ENCODE measurements around the gene TRIM10. TPM values are rescaled to one million over a fixed set of nuclear protein-coding genes. Genes with fewer than 3 reads are reported as not detected.
"Not testable (repeated sequence)": the region's sequence is repeated elsewhere in the genome, so short reads cannot be mapped to it uniquely, and the experiment has no call there.

Gene TRIM10
- polyA plus RNA-seq, 3 donors = not detected

- no peak overlapping the region for H3K4me3 ChIP-seq (replicated peaks in 1 of 3; ENCODE audit: low read depth in 2 of 3, low read length in 3 of 3)
- no peak overlapping the region for H2AFZ ChIP-seq (ENCODE audit: insufficient read depth, low read depth, low read length, poor library complexity, severe bottlenecking)
- peaks cover 0 to 3% of the 10 kb centered on the region in 2 donors for H3K9me3 ChIP-seq (replicated peaks in 1 of 2; ENCODE audit: control insufficient read depth in 1 of 2, insufficient read depth in 1 of 2, low read length in 2 of 2)
- no peak for TF ChIP-seq CTCF (IDR thresholded peaks at IDR 0.05)
- Mint-ChIP-seq H3K4me3 (peak overlapping the region in 1 of 2 donors; percentile 42), H3K36me3 (no peaks in the 10 kb centered on the region), H3K27ac (no peak overlapping the region), H3K4me1 (peaks cover 5% of the 10 kb centered on the region), H3K27me3 (ENCODE audit: low read depth in 3 of 3) (peaks cover 22 to 39% (median 32%) of the 10 kb centered on the region in 3 donors), H3K9me3 (peaks cover 0 to 5% (median 0%) of the 10 kb centered on the region in 7 donors)
- H3K4me1 ChIP-seq (ENCODE audit: control insufficient read depth in 1 of 2, insufficient read depth in 2 of 2, low read length in 2 of 2) = no peaks in the 10 kb centered on the region
- DNase-seq = no peak
- H3K36me3 ChIP-seq (replicated peaks in 1 of 2; ENCODE audit: control insufficient read depth in 1 of 2, insufficient read depth in 2 of 2, low read length in 2 of 2) = no peaks in the 10 kb centered on the region
- peaks cover 5 to 28% of the 10 kb centered on the region in 2 donors for H3K27me3 ChIP-seq (ENCODE audit: control insufficient read depth in 2 of 2, insufficient read depth in 2 of 2, low read length in 2 of 2)
- WGBS (ENCODE audit: insufficient coverage) = no CpG with 5 or more reads among the region's 2 CpGs
- no peaks in the 10 kb centered on the region for H3K79me2 ChIP-seq (ENCODE audit: insufficient read depth, low read length)
- intact Hi-C loops (cut with micrococcal nuclease) = no loop called here
- H3K9ac ChIP-seq (ENCODE audit: insufficient read depth, low read length, poor library complexity, severe bottlenecking) = no peak overlapping the region
- H3K4me2 ChIP-seq (replicated peaks; ENCODE audit: extremely low read depth, low read length, poor library complexity, severe bottlenecking) = no peak overlapping the region
- no peaks in the 10 kb centered on the region for H4K20me1 ChIP-seq (ENCODE audit: insufficient read depth, low read length)
- no peak overlapping the region for H3K27ac ChIP-seq (ENCODE audit: low read depth in 1 of 2, low read length in 2 of 2)
Measured at GRCh38 chr6:30122515-30122914, 38.5 kb downstream of the TRIM10 start.

- H3K4me2 ChIP-seq (replicated peaks; ENCODE audit: extremely low read depth, low read length, poor library complexity, severe bottlenecking) = no peak overlapping the region
- no peak for DNase-seq
- peaks cover 7 to 19% of the 10 kb centered on the region in 2 donors for H3K27me3 ChIP-seq (ENCODE audit: control insufficient read depth in 2 of 2, insufficient read depth in 2 of 2, low read length in 2 of 2)
- no peaks in the 10 kb centered on the region for H3K9me3 ChIP-seq (replicated peaks in 1 of 2; ENCODE audit: control insufficient read depth in 1 of 2, insufficient read depth in 1 of 2, low read length in 2 of 2)
- no peak for TF ChIP-seq CTCF (IDR thresholded peaks at IDR 0.05)
- H4K20me1 ChIP-seq (ENCODE audit: insufficient read depth, low read length) = no peaks in the 10 kb centered on the region
- H3K79me2 ChIP-seq (ENCODE audit: insufficient read depth, low read length) = no peaks in the 10 kb centered on the region
- no peak overlapping the region for H3K4me3 ChIP-seq (replicated peaks in 1 of 3; ENCODE audit: low read depth in 2 of 3, low read length in 3 of 3)
- H3K9ac ChIP-seq (ENCODE audit: insufficient read depth, low read length, poor library complexity, severe bottlenecking) = no peak overlapping the region
- no peaks in the 10 kb centered on the region for H3K36me3 ChIP-seq (replicated peaks in 1 of 2; ENCODE audit: control insufficient read depth in 1 of 2, insufficient read depth in 2 of 2, low read length in 2 of 2)
- Mint-ChIP-seq H3K27ac (no peak overlapping the region), H3K9me3 (no peaks in the 10 kb centered on the region), H3K36me3 (no peaks in the 10 kb centered on the region), H3K4me3 (no peak overlapping the region), H3K27me3 (ENCODE audit: low read depth in 3 of 3) (peaks cover 14 to 32% (median 23%) of the 10 kb centered on the region in 3 donors), H3K4me1 (peaks cover 5% of the 10 kb centered on the region)
- no peak overlapping the region for H2AFZ ChIP-seq (ENCODE audit: insufficient read depth, low read depth, low read length, poor library complexity, severe bottlenecking)
- H3K27ac ChIP-seq (ENCODE audit: low read depth in 1 of 2, low read length in 2 of 2) = no peak overlapping the region
- WGBS (ENCODE audit: insufficient coverage) = 97% methylated on average over 8 of the region's 10 CpGs
- no peaks in the 10 kb centered on the region for H3K4me1 ChIP-seq (ENCODE audit: control insufficient read depth in 1 of 2, insufficient read depth in 2 of 2, low read length in 2 of 2)
- intact Hi-C loops (cut with micrococcal nuclease) = no loop called here
Measured at GRCh38 chr6:30121446-30122366, 39.3 kb downstream of the TRIM10 start.

GRCh38 chr6:30118691-30119090 lies 42.3 kb downstream of the TRIM10 start:
- peaks cover 13 to 23% of the 10 kb centered on the region in 2 donors for H3K27me3 ChIP-seq (ENCODE audit: control insufficient read depth in 2 of 2, insufficient read depth in 2 of 2, low read length in 2 of 2)
- H2AFZ ChIP-seq (ENCODE audit: insufficient read depth, low read depth, low read length, poor library complexity, severe bottlenecking); H3K9me3 Mint-ChIP-seq; H3K4me3 ChIP-seq (replicated peaks in 1 of 3; ENCODE audit: low read depth in 2 of 3, low read length in 3 of 3); H3K79me2 ChIP-seq (ENCODE audit: insufficient read depth, low read length); DNase-seq; H3K4me2 ChIP-seq (replicated peaks; ENCODE audit: extremely low read depth, low read length, poor library complexity, severe bottlenecking); H3K4me1 Mint-ChIP-seq; H3K4me3 Mint-ChIP-seq; H3K36me3 Mint-ChIP-seq; intact Hi-C loops (cut with micrococcal nuclease); H3K27ac Mint-ChIP-seq; H3K36me3 ChIP-seq (replicated peaks in 1 of 2; ENCODE audit: control insufficient read depth in 1 of 2, insufficient read depth in 2 of 2, low read length in 2 of 2); H3K4me1 ChIP-seq (ENCODE audit: control insufficient read depth in 1 of 2, insufficient read depth in 2 of 2, low read length in 2 of 2); H4K20me1 ChIP-seq (ENCODE audit: insufficient read depth, low read length); H3K27ac ChIP-seq (ENCODE audit: low read depth in 1 of 2, low read length in 2 of 2); H3K9me3 ChIP-seq (replicated peaks in 1 of 2; ENCODE audit: control insufficient read depth in 1 of 2, insufficient read depth in 1 of 2, low read length in 2 of 2); H3K9ac ChIP-seq (ENCODE audit: insufficient read depth, low read length, poor library complexity, severe bottlenecking): not testable (repeated sequence)
- WGBS (ENCODE audit: insufficient coverage) = 100% methylated on average over 1 of the region's 5 CpGs
- peaks cover 22 to 34% (median 23%) of the 10 kb centered on the region in 3 donors for H3K27me3 Mint-ChIP-seq (ENCODE audit: low read depth in 3 of 3)
